Large intestine (tissue), 3 donors: ENCODE measurements around the gene ASXL1. TPM values are rescaled to one million over a fixed set of nuclear protein-coding genes. Genes with fewer than 3 reads are reported as not detected.

Experiments
- DNase-seq, 2 donors: peaks; one replicate each; pipeline versions ENCODE4 v3.0.0 to v3.0.0-alpha.2; 2013
- H3K27ac ChIP-seq: one replicate; pipeline ENCODE4 v1.5.1; 2013; ENCODE audit warnings: low read length
- H3K27me3 ChIP-seq: 2 replicates; pipeline ENCODE4 v1.6.1; 2013; ENCODE audit warnings: low read length; ENCODE audit not compliant: control insufficient read depth, insufficient read depth
- H3K36me3 ChIP-seq: 2 replicates; pipeline ENCODE4 v1.6.1; 2013; ENCODE audit warnings: low read length; ENCODE audit not compliant: control insufficient read depth, insufficient read depth
- H3K4me1 ChIP-seq: one replicate; pipeline ENCODE4 v1.6.1; 2013; ENCODE audit warnings: low read length; ENCODE audit not compliant: control insufficient read depth, insufficient read depth
- H3K4me3 ChIP-seq: one replicate; pipeline ENCODE4 v1.5.1; 2013; ENCODE audit warnings: low read length
- H3K9me3 ChIP-seq: one replicate; pipeline ENCODE4 v1.6.1; 2013; ENCODE audit warnings: mild to moderate bottlenecking, low read depth, low read length, moderate library complexity; ENCODE audit not compliant: control insufficient read depth
- whole genome bisulfite sequencing: methylation state at CpG from one replicate; pipeline ENCODE4 v1.1.5; 2013; ENCODE audit warnings: low lambda C conversion rate; ENCODE audit not compliant: insufficient coverage; 5-methylcytosine and 5-hydroxymethylcytosine counted together
- polyA plus RNA-seq: library from polyadenylated mRNA; unstranded; fragments of 120-200 nt; gene quantifications from one replicate; pipeline ENCODE4 v1.2.1, GENCODE V29; 2013

Gene ASXL1
- polyA plus RNA-seq, 1 donor: 69.3 TPM

GRCh38 chr20:32359633-32360332, 1.7 kb downstream of the ASXL1 start:
- DNase-seq: no peak
- Histone ChIP-seq H3K27ac (peak overlapping the region; percentile 78), H3K27me3 (no peaks in the 10 kb centered on the region), H3K9me3 (no peaks in the 10 kb centered on the region), H3K4me3 (peak overlapping the region; percentile 91), H3K36me3 (no peaks in the 10 kb centered on the region), H3K4me1 (peaks cover 22% of the 10 kb centered on the region)
- 51% methylated on average over 2 of the region's 11 CpGs for WGBS

- WGBS: 14% methylated on average over 1 of the region's 5 CpGs
- no peaks in the 10 kb centered on the region for H3K36me3 ChIP-seq
- peaks cover 22% of the 10 kb centered on the region for H3K4me1 ChIP-seq
- DNase-seq: no peak
- H3K27ac ChIP-seq: peak overlapping the region; percentile 78
- H3K27me3 ChIP-seq: no peaks in the 10 kb centered on the region
- H3K4me3 ChIP-seq: peak overlapping the region; percentile 91
- no peaks in the 10 kb centered on the region for H3K9me3 ChIP-seq
These were observed 2.2 kb downstream of the ASXL1 start for GRCh38 chr20:32360333-32360634.

GRCh38 chr20:32362901-32363364, 4.8 kb downstream of the ASXL1 start:
- peaks cover 2% of the 10 kb centered on the region for H3K36me3 ChIP-seq

GRCh38 chr20:32363492-32363891, 5.4 kb downstream of the ASXL1 start:
- no peak overlapping the region for H3K4me3 ChIP-seq
- H3K36me3 ChIP-seq: peaks cover 2% of the 10 kb centered on the region
- H3K9me3 ChIP-seq: no peaks in the 10 kb centered on the region
- H3K4me1 ChIP-seq: peaks cover 15% of the 10 kb centered on the region
- peak in 1 of 2 donors; percentile 16 for DNase-seq
- 67% methylated on average over 1 of the region's 2 CpGs for WGBS
- no peaks in the 10 kb centered on the region for H3K27me3 ChIP-seq
- no peak overlapping the region for H3K27ac ChIP-seq

More at GRCh38 chr20:32362901-32363364, 4.8 kb downstream of the ASXL1 start:
- Histone ChIP-seq H3K4me1 (peaks cover 15% of the 10 kb centered on the region), H3K4me3 (no peak overlapping the region), H3K27ac (no peak overlapping the region), H3K27me3 (no peaks in the 10 kb centered on the region), H3K9me3 (no peaks in the 10 kb centered on the region)
- no peak for DNase-seq
- WGBS: 29% methylated on average over 4 of the region's 4 CpGs

- Histone ChIP-seq H3K4me1 (peaks cover 18% of the 10 kb centered on the region), H3K4me3 (no peak overlapping the region), H3K27me3 (no peaks in the 10 kb centered on the region), H3K36me3 (peaks cover 4% of the 10 kb centered on the region), H3K27ac (no peak overlapping the region), H3K9me3 (no peaks in the 10 kb centered on the region)
- DNase-seq: no peak
- 83% methylated on average over 3 of the region's 7 CpGs for WGBS
These were observed 6.5 kb downstream of the ASXL1 start for GRCh38 chr20:32364554-32365208.

GRCh38 chr20:32365564-32365963, 7.4 kb downstream of the ASXL1 start:
- Histone ChIP-seq H3K4me3 (no peak overlapping the region), H3K27ac (no peak overlapping the region), H3K9me3 (no peaks in the 10 kb centered on the region), H3K4me1 (peaks cover 18% of the 10 kb centered on the region), H3K27me3 (no peaks in the 10 kb centered on the region), H3K36me3 (peaks cover 11% of the 10 kb centered on the region)
- no CpG with 5 or more reads among the region's 5 CpGs for WGBS
- DNase-seq: no peak

GRCh38 chr20:32366380-32366779, 8.2 kb downstream of the ASXL1 start:
- Histone ChIP-seq H3K36me3 (peaks cover 18% of the 10 kb centered on the region), H3K4me1 (peaks cover 18% of the 10 kb centered on the region), H3K4me3 (no peak overlapping the region), H3K9me3 (no peaks in the 10 kb centered on the region), H3K27me3 (no peaks in the 10 kb centered on the region), H3K27ac (no peak overlapping the region)
- no peak for DNase-seq
- no CpG with 5 or more reads among the region's 2 CpGs for WGBS

- Histone ChIP-seq H3K27ac (no peak overlapping the region), H3K9me3 (no peaks in the 10 kb centered on the region), H3K27me3 (no peaks in the 10 kb centered on the region), H3K4me3 (no peak overlapping the region), H3K36me3 (peaks cover 21% of the 10 kb centered on the region), H3K4me1 (peaks cover 14% of the 10 kb centered on the region)
- no peak for DNase-seq
These were observed 10.2 kb downstream of the ASXL1 start for GRCh38 chr20:32368323-32368722.

GRCh38 chr20:32368925-32369324, 10.8 kb downstream of the ASXL1 start:
- WGBS: 83% methylated on average over 1 of the region's 6 CpGs
- peaks cover 22% of the 10 kb centered on the region for H3K36me3 ChIP-seq
- peaks cover 8% of the 10 kb centered on the region for H3K4me1 ChIP-seq
- H3K27me3 ChIP-seq: no peaks in the 10 kb centered on the region
- peak in 1 of 2 donors; percentile 25 for DNase-seq
- H3K9me3 ChIP-seq: no peaks in the 10 kb centered on the region
- H3K4me3 ChIP-seq: no peak overlapping the region
- no peak overlapping the region for H3K27ac ChIP-seq

- peaks cover 3% of the 10 kb centered on the region for H3K4me1 ChIP-seq
- H3K9me3 ChIP-seq: no peaks in the 10 kb centered on the region
- peaks cover 37% of the 10 kb centered on the region for H3K36me3 ChIP-seq
- no peak overlapping the region for H3K27ac ChIP-seq
- WGBS: no CpG with 5 or more reads among the region's 2 CpGs
- no peak for DNase-seq
- H3K4me3 ChIP-seq: no peak overlapping the region
- H3K27me3 ChIP-seq: no peaks in the 10 kb centered on the region
These were observed 12.8 kb downstream of the ASXL1 start for GRCh38 chr20:32370897-32371296.

GRCh38 chr20:32378461-32378860, 20.3 kb downstream of the ASXL1 start:
- WGBS: 67% methylated on average over 1 of the region's 2 CpGs
- H3K27me3 ChIP-seq: no peaks in the 10 kb centered on the region
- no peaks in the 10 kb centered on the region for H3K9me3 ChIP-seq
- H3K27ac ChIP-seq: no peak overlapping the region
- DNase-seq: no peak
- no peaks in the 10 kb centered on the region for H3K4me1 ChIP-seq
- peaks cover 37% of the 10 kb centered on the region for H3K36me3 ChIP-seq
- no peak overlapping the region for H3K4me3 ChIP-seq
